HepG2 (cell line): ENCODE results near the gene GPS1. TPM values are rescaled to one million over a fixed set of nuclear protein-coding genes. Genes with fewer than 3 reads are reported as not detected.

Source experiments
- ESRRA ChIP-seq: sonication (generic); formaldehyde crosslinking; IDR thresholded peaks from 2 replicates; pipeline ENCODE4 v1.5.1; 2020; ENCODE audit warnings: mild to moderate bottlenecking, low read depth, missing genetic modification reagents
- GLI4 ChIP-seq: sonication (generic); formaldehyde crosslinking; IDR thresholded peaks from 2 replicates; pipeline ENCODE4 v1.5.1; 2020; ENCODE audit warnings: missing genetic modification reagents, mild to moderate bottlenecking, moderate library complexity, borderline replicate concordance
- ISL2 ChIP-seq: sonication (generic); formaldehyde crosslinking; IDR thresholded peaks from 2 replicates; pipeline ENCODE4 v1.5.0; 2020; ENCODE audit warnings: missing genetic modification reagents
- MBNL3 ChIP-seq: fragments of 250-450 bp; sonication (Bioruptor Pico); conservative IDR thresholded peaks from 2 replicates; pipeline ENCODE4 v1.8.0; 2022; ENCODE audit warnings: mild to moderate bottlenecking, inconsistent platforms
- MIER3 ChIP-seq: IDR thresholded peaks from 2 replicates; pipeline ENCODE4 v1.6.1; 2016; ENCODE audit warnings: missing compliant biosample characterization, borderline replicate concordance
- NR2F6 ChIP-seq, 2 experiments: IDR thresholded peaks; 2 replicates each; pipeline ENCODE4 v1.6.1; 2016; ENCODE audit warnings: antibody characterized with exemption in 1 of 2, mild to moderate bottlenecking in 1 of 2
- PHF8 ChIP-seq: sonication (generic); formaldehyde crosslinking; IDR thresholded peaks from 2 replicates; pipeline ENCODE4 v1.5.0; 2020; ENCODE audit warnings: missing genetic modification reagents
- PRDM4 ChIP-seq: sonication (generic); formaldehyde crosslinking; IDR thresholded peaks from 2 replicates; pipeline ENCODE4 v1.9.0; 2021; ENCODE audit warnings: missing genetic modification reagents, borderline replicate concordance
- RAD21 ChIP-seq: fragments of 450-650 bp; formaldehyde crosslinking; IDR thresholded peaks from 2 replicates; pipeline ENCODE4 v1.5.0; 2020; ENCODE audit warnings: mild to moderate bottlenecking
- ZBTB40 ChIP-seq, 2 experiments: fragments of 450-650 bp in 1 of 2; sonication (generic) in 1 of 2; formaldehyde crosslinking in 1 of 2; IDR thresholded peaks; 2 replicates each; pipeline versions ENCODE4 v1.6.1 to v1.8.0; 2016 to 2022; ENCODE audit warnings: antibody characterized with exemption in 1 of 2, mild to moderate bottlenecking in 1 of 2, missing genetic modification reagents in 1 of 2
- ZNF292 ChIP-seq: sonication (generic); formaldehyde crosslinking; IDR thresholded peaks from 2 replicates; pipeline ENCODE4 v1.8.1; 2022; ENCODE audit warnings: mild to moderate bottlenecking, low read depth, missing genetic modification reagents, borderline replicate concordance
- ZNF432 ChIP-seq: sonication (generic); formaldehyde crosslinking; IDR thresholded peaks from 2 replicates; pipeline ENCODE4 v1.5.0; 2020; ENCODE audit warnings: missing genetic modification reagents, mild to moderate bottlenecking, borderline replicate concordance
- ZNF543 ChIP-seq: sonication (generic); formaldehyde crosslinking; IDR thresholded peaks from 2 replicates; pipeline ENCODE4 v1.4.0; 2020; ENCODE audit warnings: mild to moderate bottlenecking, missing genetic modification reagents
- ZNF546 ChIP-seq: sonication (generic); formaldehyde crosslinking; conservative IDR thresholded peaks from 2 replicates; pipeline ENCODE4 v1.8.1; 2023; ENCODE audit warnings: mild to moderate bottlenecking, missing genetic modification reagents
- ZNF572 ChIP-seq: sonication (generic); formaldehyde crosslinking; IDR thresholded peaks from 2 replicates; pipeline ENCODE4 v1.5.1; 2020; ENCODE audit warnings: mild to moderate bottlenecking, missing genetic modification reagents
- polyA plus RNA-seq, 8 experiments: library from polyadenylated mRNA; depleted of rRNA in 3 of 8; stranded (reverse) in 7 of 8; unstranded in 1 of 8; fragments of >200 nt; fragmentation: Illumina TruSeq in 4 of 8; extraction: Trizol in 4 of 8; gene quantifications; 2 replicates each; pipeline versions ENCODE4 v1.2.1 to v1.2.3, GENCODE V29; 2011 to 2016; ENCODE audit warnings: low read depth in 4 of 8, missing spikeins in 1 of 8, mixed read lengths in 1 of 8; ENCODE audit not compliant: insufficient read depth in 1 of 8
- total RNA-seq, 5 experiments: library from RNA; depleted of rRNA; stranded (reverse); fragments of >200 nt; fragmentation: Illumina TruSeq; extraction: Trizol; gene quantifications; 2 replicates each; pipeline ENCODE4 v1.2.3, GENCODE V29; 2016; ENCODE audit warnings: low read depth in 1 of 5
- TF ChIP-seq, protein P1 (sequence below): sonication (generic); formaldehyde crosslinking; IDR thresholded peaks from 2 replicates; pipeline ENCODE4 v1.8.0; 2022; ENCODE audit warnings: mild to moderate bottlenecking, missing genetic modification reagents; ENCODE audit not compliant: insufficient replicate concordance

GPS1 gene
- total and polyA plus RNA-seq, 2 of the 13 experiments (the other 11 are each of a cell fraction or from before 2014, with no cell fraction given): 124 to 128 TPM

- TF ChIP-seq ZBTB40 (IDR thresholded peaks at IDR 0.05) (no peak), ZBTB40 (CRISPR knock-in tag; IDR thresholded peaks at IDR 0.05) (no peak), ZNF543 (CRISPR knock-in tag) (no peak), ZNF292 (CRISPR knock-in tag) (no peak), ZNF572 (CRISPR knock-in tag) (no peak), ISL2 (CRISPR knock-in tag) (no peak), RAD21 (CRISPR knock-in tag) (peak; percentile 32; the same call in 1 of the 2 replicates), PRDM4 (CRISPR knock-in tag) (no peak), MIER3 (CRISPR knock-in tag) (no peak), ESRRA (CRISPR knock-in tag) (peak; percentile 80; the same call in 1 of the 2 replicates), ZNF432 (no peak), PHF8 (0 out of 2 replicates have a peak, but pooled peaks have one; percentile 31), NR2F6 (IDR thresholded peaks at IDR 0.05) (no peak), NR2F6 (CRISPR knock-in tag; IDR thresholded peaks at IDR 0.05) (peak; percentile 53; the same call in 1 of the 2 replicates), MBNL3 (CRISPR knock-in tag) (no peak), GLI4 (no peak), ZNF546 (CRISPR knock-in tag) (no peak)
- TF ChIP-seq, protein P1, sequence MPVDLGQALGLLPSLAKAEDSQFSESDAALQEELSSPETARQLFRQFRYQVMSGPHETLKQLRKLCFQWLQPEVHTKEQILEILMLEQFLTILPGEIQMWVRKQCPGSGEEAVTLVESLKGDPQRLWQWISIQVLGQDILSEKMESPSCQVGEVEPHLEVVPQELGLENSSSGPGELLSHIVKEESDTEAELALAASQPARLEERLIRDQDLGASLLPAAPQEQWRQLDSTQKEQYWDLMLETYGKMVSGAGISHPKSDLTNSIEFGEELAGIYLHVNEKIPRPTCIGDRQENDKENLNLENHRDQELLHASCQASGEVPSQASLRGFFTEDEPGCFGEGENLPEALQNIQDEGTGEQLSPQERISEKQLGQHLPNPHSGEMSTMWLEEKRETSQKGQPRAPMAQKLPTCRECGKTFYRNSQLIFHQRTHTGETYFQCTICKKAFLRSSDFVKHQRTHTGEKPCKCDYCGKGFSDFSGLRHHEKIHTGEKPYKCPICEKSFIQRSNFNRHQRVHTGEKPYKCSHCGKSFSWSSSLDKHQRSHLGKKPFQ: no peak
Measured at GRCh38 chr17:82039695-82040299, 11.9 kb upstream of the GPS1 start (continued).
